ENCODE data around the gene RAB40C. TPM values are rescaled to one million over a fixed set of nuclear protein-coding genes. Genes with fewer than 3 reads are reported as not detected.
A peak's percentile ranks its signal among the peaks of the same experiment; 100 is the strongest.

RAB40C gene
- total RNA-seq, 2 donors from 2014 or later: 15.0 to 15.3 TPM

DNA sequence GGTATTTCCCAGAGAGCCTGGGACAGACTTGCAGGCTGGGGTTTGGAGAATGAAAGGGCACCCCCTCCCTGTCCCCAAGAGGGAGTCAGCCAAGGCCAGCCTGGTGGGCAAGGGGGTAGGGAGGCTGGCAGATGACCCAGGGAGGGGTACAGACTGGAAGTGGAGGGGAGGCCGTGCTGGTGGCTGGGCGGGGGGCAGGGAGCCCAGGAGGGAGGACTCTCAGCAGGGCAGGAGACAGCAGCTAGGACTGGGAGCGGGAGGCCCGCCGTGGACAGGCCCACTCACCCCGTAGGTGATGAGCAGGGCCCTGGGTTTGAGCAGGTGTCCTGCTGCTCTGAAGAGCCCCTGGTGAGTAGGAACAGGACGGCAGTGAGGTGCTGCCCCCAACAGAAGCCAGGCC is 45.1 kb downstream of the RAB40C start:
- no peaks in the 10 kb centered on the region for H3K36me3 Mint-ChIP-seq (ENCODE audit: insufficient read depth in 2 of 2)
- H3K4me1 Mint-ChIP-seq (ENCODE audit: low read depth): peaks cover 17% of the 10 kb centered on the region
- no peaks in the 10 kb centered on the region for H3K27me3 Mint-ChIP-seq (ENCODE audit: low read depth)
- H3K27ac Mint-ChIP-seq: no peak overlapping the region
- H3K4me3 Mint-ChIP-seq: peak overlapping the region; percentile 65 to 99
- ATAC-seq (replicated peaks in 1 of 2) (no peak), DNase-seq (no peak)
- H3K9me3 Mint-ChIP-seq: no peaks in the 10 kb centered on the region

DNA sequence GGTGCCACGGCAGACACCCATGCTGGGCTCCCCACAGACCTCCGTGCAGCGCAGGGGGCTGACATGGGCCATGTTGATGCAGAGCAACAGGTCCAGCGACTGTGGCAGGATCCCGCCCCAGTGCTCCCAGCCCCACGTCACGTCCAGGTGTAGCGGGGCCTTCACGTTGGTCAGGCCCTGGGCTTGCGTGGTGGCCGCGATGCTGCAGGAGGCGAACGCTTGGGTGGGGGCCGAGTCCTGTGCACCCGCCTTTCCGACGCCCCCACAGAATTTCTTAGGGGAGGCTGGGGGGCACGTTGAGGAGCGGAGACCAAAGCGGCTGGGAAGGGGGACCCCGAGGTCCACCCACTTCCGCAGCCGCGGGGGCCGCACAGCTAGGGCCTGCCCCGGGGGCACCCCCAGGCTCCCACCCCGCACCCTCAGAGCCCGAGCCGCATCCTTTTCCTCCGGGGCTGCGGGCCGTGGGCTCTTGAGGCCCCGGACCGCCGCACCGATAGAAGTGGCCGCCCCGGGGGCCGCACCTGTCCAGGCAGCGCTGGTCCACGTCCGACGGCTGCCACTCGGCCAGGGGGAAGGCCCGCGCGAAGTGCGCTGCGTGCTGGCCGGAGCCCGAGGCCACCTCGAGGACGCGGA is 45.8 kb downstream of the RAB40C start:
- Mint-ChIP-seq H3K27ac (no peak overlapping the region), H3K9me3 (no peaks in the 10 kb centered on the region), H3K4me3 (peak overlapping the region; percentile 99), H3K36me3 (ENCODE audit: insufficient read depth in 2 of 2) (no peaks in the 10 kb centered on the region), H3K4me1 (ENCODE audit: low read depth) (peaks cover 17% of the 10 kb centered on the region), H3K27me3 (ENCODE audit: low read depth) (no peaks in the 10 kb centered on the region)
- DNase-seq (no peak), ATAC-seq (replicated peaks in 1 of 2) (peak; percentile 1 to 7)

DNA sequence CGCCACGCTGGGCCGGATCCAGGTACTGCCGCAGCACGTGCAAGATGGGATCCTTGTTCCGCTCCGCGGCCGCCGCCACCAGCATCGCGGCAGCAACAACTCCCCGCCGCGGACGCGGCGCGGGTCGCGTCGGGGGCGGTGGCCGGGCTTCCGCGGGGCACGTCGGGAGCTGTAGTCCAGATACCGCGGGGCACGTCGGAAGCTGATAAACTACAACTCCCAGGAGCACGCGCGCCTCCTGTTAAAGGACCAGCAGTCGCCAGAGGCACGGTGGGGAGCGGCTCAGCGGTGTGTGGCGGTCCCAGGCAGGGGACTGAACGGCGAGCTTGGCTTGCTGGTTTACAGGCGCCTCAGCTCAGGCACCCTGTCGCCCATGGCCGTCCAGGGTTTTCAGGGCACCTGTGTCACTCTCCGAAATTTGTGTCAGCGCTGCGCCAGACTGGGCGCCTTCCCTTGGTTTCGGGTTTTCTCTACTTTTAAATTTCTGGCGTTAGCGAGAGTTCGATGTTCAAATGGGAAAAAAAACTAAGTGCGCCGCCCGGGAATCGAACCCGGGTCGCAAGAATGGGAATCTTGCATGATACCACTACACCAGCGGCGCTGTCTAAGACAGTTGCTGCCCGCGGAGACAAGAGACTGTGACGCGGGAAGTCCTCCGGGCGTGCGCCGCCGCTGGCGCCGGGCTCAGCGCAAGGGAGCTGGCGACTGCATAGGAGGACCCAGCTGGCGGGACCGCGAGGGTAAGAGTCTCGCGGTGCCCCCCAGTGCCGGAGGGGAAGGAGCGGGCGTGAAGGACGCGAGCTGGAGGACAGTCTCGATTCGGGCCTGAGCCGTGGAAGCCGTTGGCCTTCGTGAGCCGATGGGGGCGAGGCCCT is 46.6 kb downstream of the RAB40C start, which contains the start of gene METTL26:
METTL26 (minus strand) TSS at position 100 of the 875 bp plus-strand sequence; CDS start at position 85, 15 bp downstream.
- no peaks in the 10 kb centered on the region for H3K9me3 Mint-ChIP-seq
- H3K36me3 Mint-ChIP-seq (ENCODE audit: insufficient read depth in 2 of 2): no peaks in the 10 kb centered on the region
- peak within 1 kb of the TSS; percentile 99 for H3K4me3 Mint-ChIP-seq
- H3K4me1 Mint-ChIP-seq (ENCODE audit: low read depth): peaks cover 17% of the 10 kb centered on the region
- peak within 1 kb of the TSS; percentile 99 for H3K27ac Mint-ChIP-seq
- H3K27me3 Mint-ChIP-seq (ENCODE audit: low read depth): no peaks in the 10 kb centered on the region
- peak; percentile 88 to 89 for ATAC-seq (replicated peaks in 1 of 2)
- peak; percentile 94 to 96 for DNase-seq

DNA sequence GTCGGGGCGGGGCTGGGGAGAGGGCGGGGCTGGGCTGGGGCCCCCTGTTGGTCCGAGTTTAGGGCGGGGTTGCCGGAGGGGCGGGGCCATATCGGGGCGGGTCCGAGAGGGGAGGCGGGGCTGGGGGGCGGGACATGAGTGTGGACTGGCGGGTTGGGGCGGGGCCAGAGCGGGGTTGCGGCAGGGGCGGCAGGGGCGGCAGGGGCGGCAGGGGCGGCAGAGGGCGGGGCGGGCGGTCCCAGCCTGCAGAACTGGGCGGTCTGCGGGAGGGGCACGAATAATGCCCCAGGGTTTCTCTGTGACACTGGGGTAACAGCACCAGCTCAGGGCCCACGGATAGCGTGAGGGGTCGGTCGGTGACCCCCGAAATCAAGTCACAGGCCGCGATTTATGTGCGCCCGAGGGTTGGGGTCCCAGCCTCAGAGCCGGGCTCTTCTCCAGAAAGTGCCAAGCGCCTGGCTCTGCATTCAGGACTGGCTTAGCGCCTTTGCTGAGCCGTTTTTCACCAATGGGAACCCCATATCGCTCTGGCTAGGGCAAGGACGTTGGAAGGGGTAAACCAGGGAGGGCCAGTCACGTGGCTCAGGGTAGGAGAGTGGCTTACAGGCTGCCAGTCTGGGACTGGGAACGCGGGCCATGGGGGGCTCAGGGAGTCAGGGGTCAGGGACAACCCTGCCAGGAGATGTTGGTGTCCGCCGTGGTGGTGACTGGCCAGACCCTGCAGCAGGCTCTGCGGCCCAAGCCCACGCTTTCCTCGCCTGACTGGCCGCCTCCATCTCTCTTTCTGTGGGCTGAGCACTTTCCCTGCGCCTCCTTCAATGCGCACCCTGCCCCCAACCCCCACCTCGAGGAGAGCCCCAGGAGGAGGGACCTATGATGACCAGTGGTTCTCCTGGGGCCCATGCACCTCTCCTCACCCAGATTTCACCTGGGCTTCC is 47.5 kb downstream of the RAB40C start:
- DNase-seq (peak; percentile 86 to 87), ATAC-seq (replicated peaks in 1 of 2) (no peak)
- Mint-ChIP-seq H3K9me3 (no peaks in the 10 kb centered on the region), H3K27ac (peak overlapping the region; percentile 99), H3K36me3 (ENCODE audit: insufficient read depth in 2 of 2) (no peaks in the 10 kb centered on the region), H3K4me1 (ENCODE audit: low read depth) (peaks cover 17% of the 10 kb centered on the region), H3K4me3 (peak overlapping the region; percentile 99), H3K27me3 (ENCODE audit: low read depth) (no peaks in the 10 kb centered on the region)

DNA sequence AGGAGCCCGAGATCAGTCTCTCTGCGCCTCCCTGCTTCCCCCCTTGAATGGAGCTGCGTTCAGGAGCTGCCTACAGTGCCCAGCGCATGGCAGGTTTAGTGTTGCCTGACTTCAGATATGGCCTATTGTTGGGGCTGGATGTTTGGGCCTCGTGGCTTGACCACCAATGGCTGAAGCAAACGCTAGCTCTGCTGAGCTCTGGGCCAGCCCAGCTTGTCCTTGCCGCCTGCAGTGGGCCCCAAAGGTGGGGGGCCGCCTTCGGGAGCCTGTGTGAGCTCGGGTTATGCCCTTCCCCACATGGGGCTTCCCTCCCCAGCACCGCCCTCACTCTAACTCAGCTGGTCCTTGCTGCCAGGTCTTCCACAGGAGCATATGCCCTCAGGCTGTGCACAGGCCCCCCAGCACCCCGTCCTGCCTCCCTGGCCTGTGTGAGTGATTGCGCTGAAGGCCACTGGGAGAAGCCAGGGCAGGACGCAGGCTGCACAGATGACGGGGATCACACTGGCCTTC is 48.2 kb downstream of the RAB40C start:
- Mint-ChIP-seq H3K9me3 (no peaks in the 10 kb centered on the region), H3K27me3 (ENCODE audit: low read depth) (no peaks in the 10 kb centered on the region), H3K4me1 (ENCODE audit: low read depth) (peaks cover 22% of the 10 kb centered on the region), H3K4me3 (peak overlapping the region in 1 of 2 donors; percentile 68), H3K27ac (no peak overlapping the region), H3K36me3 (ENCODE audit: insufficient read depth in 2 of 2) (no peaks in the 10 kb centered on the region)
- DNase-seq (no peak), ATAC-seq (replicated peaks in 1 of 2) (no peak)

DNA sequence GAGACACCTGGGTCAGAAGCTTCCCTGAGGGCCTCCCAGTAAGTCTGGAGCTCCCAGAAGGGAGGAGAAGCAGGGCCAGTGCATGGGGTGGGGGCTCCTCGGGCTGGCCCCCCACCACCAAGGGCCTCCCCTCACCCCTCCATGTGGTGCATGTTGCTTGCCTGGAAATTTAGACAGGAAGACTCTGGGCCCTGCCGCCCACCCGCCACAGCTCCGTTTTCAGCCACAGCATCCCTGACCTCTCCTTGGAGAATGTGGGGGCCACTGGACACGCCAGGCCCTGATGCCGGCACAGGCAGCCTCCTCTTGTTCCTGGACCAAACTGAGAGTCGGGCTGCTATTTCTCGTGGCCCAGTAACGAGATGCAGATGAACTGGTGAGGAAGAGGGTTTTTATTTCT is 49.0 kb downstream of the RAB40C start:
- Mint-ChIP-seq H3K27me3 (ENCODE audit: low read depth) (no peaks in the 10 kb centered on the region), H3K4me3 (no peak overlapping the region), H3K4me1 (ENCODE audit: low read depth) (peaks cover 29% of the 10 kb centered on the region), H3K9me3 (no peaks in the 10 kb centered on the region), H3K27ac (no peak overlapping the region), H3K36me3 (ENCODE audit: insufficient read depth in 2 of 2) (no peaks in the 10 kb centered on the region)
- no peak for ATAC-seq (replicated peaks in 1 of 2)
- no peak for DNase-seq

DNA sequence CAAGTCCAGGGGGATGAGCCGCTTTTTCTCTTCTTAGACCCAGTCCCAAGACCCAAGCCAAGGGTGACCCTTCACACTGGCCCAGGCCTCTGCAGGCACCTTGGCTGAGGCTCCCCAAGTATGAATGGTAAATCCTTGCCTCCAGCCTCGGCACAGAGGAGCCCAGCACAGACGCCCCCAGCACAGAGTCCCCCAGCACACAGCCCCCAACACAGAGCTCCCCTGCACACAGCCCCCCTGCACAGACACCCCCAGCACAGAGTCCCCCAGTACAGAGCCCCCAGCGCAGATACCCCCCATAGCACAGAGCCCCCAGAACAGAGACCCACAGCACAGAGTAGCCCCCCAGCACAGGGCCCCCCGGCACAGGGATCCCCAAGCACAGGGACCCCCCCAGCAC is 50.7 kb downstream of the RAB40C start:
- H3K9me3 Mint-ChIP-seq: no peaks in the 10 kb centered on the region
- H3K36me3 Mint-ChIP-seq (ENCODE audit: insufficient read depth in 2 of 2): no peaks in the 10 kb centered on the region
- no peak for ATAC-seq (replicated peaks in 1 of 2)
- DNase-seq: no peak
- no peaks in the 10 kb centered on the region for H3K27me3 Mint-ChIP-seq (ENCODE audit: low read depth)
- H3K4me3 Mint-ChIP-seq: peak overlapping the region; percentile 65 to 70
- no peak overlapping the region for H3K27ac Mint-ChIP-seq
- peaks cover 29% of the 10 kb centered on the region for H3K4me1 Mint-ChIP-seq (ENCODE audit: low read depth)

DNA sequence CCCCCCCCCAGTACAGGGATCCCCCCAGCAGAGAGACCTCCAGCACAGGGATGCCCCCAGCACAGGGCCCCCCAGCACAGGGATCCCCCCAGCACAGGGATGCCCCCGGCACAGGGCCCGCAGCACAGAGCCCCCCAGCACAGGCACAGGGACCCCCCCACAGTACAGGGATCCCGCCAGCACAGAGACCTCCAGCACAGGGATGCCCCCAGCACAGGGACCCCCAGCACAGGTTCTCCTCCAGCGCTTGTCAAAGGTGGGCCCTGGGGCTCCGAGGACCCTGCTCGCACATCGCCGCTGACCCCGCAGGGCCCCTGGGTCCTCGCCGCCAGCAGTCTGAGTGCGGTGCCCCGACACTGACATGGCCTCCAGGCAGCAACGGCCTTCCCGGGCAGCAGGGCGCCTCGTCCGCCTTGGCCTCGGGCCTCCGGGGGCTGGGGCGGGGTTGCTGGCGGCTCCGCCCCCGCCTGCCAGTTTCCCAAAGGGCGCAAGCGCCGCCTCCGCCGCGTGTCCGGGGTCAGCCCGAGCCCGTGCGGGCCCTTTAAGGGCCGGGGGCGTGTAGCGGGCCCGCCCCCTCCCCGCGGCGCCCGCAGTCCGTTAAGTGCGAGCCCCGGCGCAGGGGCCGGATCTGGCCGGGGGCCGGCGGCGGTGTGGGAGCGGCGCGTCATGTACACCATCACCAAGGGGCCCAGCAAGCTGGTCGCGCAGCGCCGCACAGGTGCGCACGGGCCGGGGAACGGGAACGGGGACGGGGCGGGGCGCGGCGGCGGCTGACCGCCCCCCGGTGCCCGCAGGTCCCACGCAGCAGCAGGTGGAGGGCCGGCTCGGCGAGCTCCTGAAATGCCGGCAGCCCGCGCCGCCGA is 51.7 kb downstream of the RAB40C start, which contains the start of gene MCRIP2:
MCRIP2 (plus strand) TSS at position 503 of the 863 bp plus-strand sequence; CDS start at position 667, 164 bp downstream.
- Mint-ChIP-seq H3K36me3 (ENCODE audit: insufficient read depth in 2 of 2) (no peaks in the 10 kb centered on the region), H3K9me3 (no peaks in the 10 kb centered on the region)

DNA sequence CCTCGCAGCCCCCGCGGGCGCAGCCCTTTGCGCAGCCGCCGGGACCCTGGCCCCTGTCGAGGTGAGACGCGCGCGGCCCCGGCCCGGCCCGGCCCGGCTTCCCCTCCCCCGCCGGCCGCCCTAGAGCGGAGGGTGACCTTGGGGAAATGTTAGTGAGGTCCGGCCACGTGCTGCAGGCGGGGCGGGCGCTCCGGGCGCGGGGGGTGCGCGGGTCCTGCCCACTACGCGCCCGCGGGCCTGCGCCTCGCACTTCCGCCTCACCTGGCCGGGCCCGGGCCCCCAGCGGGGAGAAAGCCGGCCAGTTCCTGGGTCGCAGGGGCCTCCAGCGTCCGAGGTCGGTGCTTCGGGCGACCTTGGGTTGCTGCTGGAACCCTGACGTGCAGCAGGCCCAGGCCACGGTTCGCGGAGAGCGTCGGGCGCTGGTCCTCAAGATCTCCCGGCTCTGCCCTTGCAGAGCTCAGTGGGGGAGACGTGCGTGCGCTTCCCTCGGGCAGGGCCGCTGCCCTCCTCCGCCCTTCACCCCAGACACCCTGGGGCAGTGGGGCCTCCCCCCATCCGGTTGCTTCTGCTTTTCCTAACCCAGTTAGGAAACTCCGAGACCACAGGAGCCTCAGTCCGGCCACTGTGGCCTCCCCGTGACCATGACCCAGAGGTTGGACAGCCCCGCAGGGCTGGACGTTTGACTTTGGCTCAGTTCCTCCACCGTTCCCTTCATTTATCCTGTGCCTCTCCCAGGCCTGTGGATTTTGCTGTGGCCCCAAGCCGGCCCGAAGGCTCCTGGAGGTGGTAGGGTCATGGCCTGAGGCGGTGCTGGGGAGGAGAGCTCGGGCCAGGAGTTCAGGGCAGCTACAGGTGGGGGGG is 52.6 kb downstream of the RAB40C start:
- peak; percentile 43 to 56 for ATAC-seq (replicated peaks in 1 of 2)
- H3K4me3 Mint-ChIP-seq: peak overlapping the region; percentile 79 to 80
- H3K4me1 Mint-ChIP-seq (ENCODE audit: low read depth): peaks cover 23% of the 10 kb centered on the region
- no peak overlapping the region for H3K27ac Mint-ChIP-seq
- peak; percentile 47 to 56 for DNase-seq
- H3K36me3 Mint-ChIP-seq (ENCODE audit: insufficient read depth in 2 of 2): no peaks in the 10 kb centered on the region
- H3K27me3 Mint-ChIP-seq (ENCODE audit: low read depth): no peaks in the 10 kb centered on the region
- H3K9me3 Mint-ChIP-seq: no peaks in the 10 kb centered on the region

More for the DNA sequence above, 51.7 kb downstream of the RAB40C start, which contains the start of gene MCRIP2:
- Mint-ChIP-seq H3K4me1 (ENCODE audit: low read depth) (peaks cover 26% of the 10 kb centered on the region), H3K27me3 (ENCODE audit: low read depth) (no peaks in the 10 kb centered on the region), H3K4me3 (peak within 1 kb of the TSS; percentile 79 to 80), H3K27ac (no peak within 1 kb of the TSS)
- DNase-seq: peak; percentile 87
- peak; percentile 69 to 73 for ATAC-seq (replicated peaks in 1 of 2)

DNA sequence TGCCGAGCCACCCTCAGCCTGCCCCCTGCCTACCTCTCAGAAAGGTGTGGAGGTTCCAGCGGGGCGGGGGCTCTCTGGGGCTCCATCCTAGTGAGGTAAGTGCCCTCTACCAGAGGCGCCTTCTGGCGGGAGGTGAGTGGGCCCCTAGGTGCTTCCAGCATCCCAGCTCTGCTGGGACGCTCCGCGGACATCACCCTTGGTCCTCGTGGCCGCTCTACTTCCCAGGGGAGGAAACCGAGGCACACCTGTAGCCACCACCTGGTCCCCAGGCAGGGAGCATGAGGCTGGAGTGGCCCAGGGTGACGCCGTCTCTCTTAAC is 53.1 kb downstream of the RAB40C start:
- H3K27ac Mint-ChIP-seq: no peak overlapping the region

DNA sequence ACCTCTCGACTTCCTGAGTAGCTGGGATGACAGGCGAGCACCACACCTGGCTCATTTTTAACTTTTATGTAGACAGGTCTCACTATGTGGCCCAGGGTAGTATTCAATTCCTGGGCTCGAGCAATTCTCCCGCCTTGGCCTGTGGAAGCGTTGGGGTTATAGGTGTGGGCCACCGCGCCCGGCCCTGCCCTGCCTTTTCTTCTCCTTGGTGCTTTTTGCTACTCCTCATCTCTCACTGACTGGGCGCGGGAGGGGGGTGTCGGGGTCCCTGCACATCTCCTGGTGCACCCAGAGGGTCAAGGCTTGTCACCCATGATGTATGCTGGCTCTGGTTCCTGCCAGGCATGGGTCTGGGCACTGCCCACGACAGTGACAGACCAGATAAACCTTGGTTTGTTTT is 54.7 kb downstream of the RAB40C start:
- ATAC-seq (replicated peaks in 1 of 2) (no peak), DNase-seq (no peak)
- Mint-ChIP-seq H3K27ac (no peak overlapping the region), H3K4me1 (ENCODE audit: low read depth) (peaks cover 22% of the 10 kb centered on the region), H3K36me3 (ENCODE audit: insufficient read depth in 2 of 2) (no peaks in the 10 kb centered on the region), H3K4me3 (peak overlapping the region; percentile 58 to 79), H3K9me3 (no peaks in the 10 kb centered on the region), H3K27me3 (ENCODE audit: low read depth) (no peaks in the 10 kb centered on the region)

More for the DNA sequence above, 53.1 kb downstream of the RAB40C start:
- Mint-ChIP-seq H3K4me3 (peak overlapping the region; percentile 79 to 80), H3K36me3 (ENCODE audit: insufficient read depth in 2 of 2) (no peaks in the 10 kb centered on the region), H3K9me3 (no peaks in the 10 kb centered on the region), H3K27me3 (ENCODE audit: low read depth) (no peaks in the 10 kb centered on the region), H3K4me1 (ENCODE audit: low read depth) (peaks cover 26% of the 10 kb centered on the region)
- DNase-seq (no peak), ATAC-seq (replicated peaks in 1 of 2) (no peak)

All from activated T-cell treated with anti-CD3 and anti-CD28 coated beads, Interleukin-2, amount 50 U/mL, for 72 hours (primary cell).